Tibial artery (tissue), 4 donors: ENCODE results near the gene ATP13A4.

Experiments
- DNase-seq, 2 donors: peaks; one replicate each; pipeline ENCODE4 v3.0.0-alpha.2; 2019
- H3K27ac ChIP-seq, 2 donors: fragments of 200-600 bp; sonication (generic) in 1 of 2; 1 replicate in 1 of 2; 2 replicates in 1 of 2; pipeline ENCODE4 v1.5.1; 2018 to 2019; ENCODE audit warnings: mild to moderate bottlenecking in 1 of 2
- H3K27me3 ChIP-seq, 2 donors: fragments of 200-600 bp; sonication (generic) in 1 of 2; one replicate each; pipeline versions ENCODE4 v1.5.1 to v1.6.0; 2016 to 2019
- H3K36me3 ChIP-seq, 3 donors: fragments of 200-600 bp; sonication (generic) in 2 of 3; one replicate each; pipeline ENCODE4 v1.5.1; 2016 to 2019; ENCODE audit warnings: mild to moderate bottlenecking in 2 of 3
- H3K4me1 ChIP-seq, 4 donors: fragments of 200-600 bp; sonication (generic) in 2 of 4; 1 replicate in 3 of 4; 2 replicates in 1 of 4; pipeline ENCODE4 v1.5.1; 2016 to 2019
- H3K4me3 ChIP-seq, 2 donors: fragments of 200-600 bp; sonication (generic) in 1 of 2; 1 replicate in 1 of 2; 2 replicates in 1 of 2; pipeline ENCODE4 v1.5.1; 2018 to 2019; ENCODE audit warnings: mild to moderate bottlenecking in 2 of 2
- H3K9me3 ChIP-seq, 3 donors: fragments of 200-600 bp; sonication (generic) in 1 of 3; one replicate each; pipeline ENCODE4 v1.5.1; 2016 to 2019
- intact Hi-C: fragments of 100-400 bp; cut with DNase I; formaldehyde crosslinking; loops from one replicate; pipeline ENCODE4 v1.15.0; 2023; ENCODE audit warnings: low total_unique reads
- TF ChIP-seq, protein P1 (sequence below), 2 experiments: fragments of 200-600 bp in 1 of 2; fragments of 450-650 bp in 1 of 2; IDR thresholded peaks; one replicate each; pipeline ENCODE4 v1.5.1; 2017 to 2019; ENCODE audit warnings: antibody characterized with exemption in 2 of 2, mild to moderate bottlenecking in 1 of 2, moderate library complexity in 1 of 2

The ATP13A4 gene

DNA sequence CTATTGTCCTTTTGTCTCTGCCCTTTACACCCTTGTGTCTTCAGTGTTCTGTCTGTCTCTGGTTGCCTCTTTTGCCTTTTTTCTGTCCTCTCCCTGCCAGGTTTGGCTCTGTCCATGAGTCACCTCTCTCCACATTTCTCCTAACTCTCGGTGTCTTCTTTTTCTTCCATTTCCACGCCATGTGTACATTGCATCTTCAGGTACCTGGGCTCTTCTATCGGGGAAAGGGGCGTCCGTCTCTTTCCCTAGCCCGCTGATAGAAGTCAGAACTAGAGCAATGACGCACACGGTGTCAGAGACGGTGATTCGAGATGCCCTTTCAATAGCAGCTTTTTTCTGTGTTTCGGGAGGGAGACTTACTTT lies 39.0 kb upstream of the ATP13A4 start:
- Histone ChIP-seq H3K27ac (peak overlapping the region; percentile 78 to 81), H3K9me3 (no peaks in the 10 kb centered on the region), H3K4me1 (peaks cover 0 to 26% (median 21%) of the 10 kb centered on the region in 4 donors), H3K4me3 (peak overlapping the region; percentile 65 to 79), H3K36me3 (peaks cover 0 to 6% (median 0%) of the 10 kb centered on the region in 3 donors), H3K27me3 (no peaks in the 10 kb centered on the region)
- DNase-seq = no peak
- TF ChIP-seq, protein P1, sequence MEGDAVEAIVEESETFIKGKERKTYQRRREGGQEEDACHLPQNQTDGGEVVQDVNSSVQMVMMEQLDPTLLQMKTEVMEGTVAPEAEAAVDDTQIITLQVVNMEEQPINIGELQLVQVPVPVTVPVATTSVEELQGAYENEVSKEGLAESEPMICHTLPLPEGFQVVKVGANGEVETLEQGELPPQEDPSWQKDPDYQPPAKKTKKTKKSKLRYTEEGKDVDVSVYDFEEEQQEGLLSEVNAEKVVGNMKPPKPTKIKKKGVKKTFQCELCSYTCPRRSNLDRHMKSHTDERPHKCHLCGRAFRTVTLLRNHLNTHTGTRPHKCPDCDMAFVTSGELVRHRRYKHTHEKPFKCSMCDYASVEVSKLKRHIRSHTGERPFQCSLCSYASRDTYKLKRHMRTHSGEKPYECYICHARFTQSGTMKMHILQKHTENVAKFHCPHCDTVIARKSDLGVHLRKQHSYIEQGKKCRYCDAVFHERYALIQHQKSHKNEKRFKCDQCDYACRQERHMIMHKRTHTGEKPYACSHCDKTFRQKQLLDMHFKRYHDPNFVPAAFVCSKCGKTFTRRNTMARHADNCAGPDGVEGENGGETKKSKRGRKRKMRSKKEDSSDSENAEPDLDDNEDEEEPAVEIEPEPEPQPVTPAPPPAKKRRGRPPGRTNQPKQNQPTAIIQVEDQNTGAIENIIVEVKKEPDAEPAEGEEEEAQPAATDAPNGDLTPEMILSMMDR (IDR thresholded peaks at IDR 0.05) = no peak
- intact Hi-C loops = loop anchor here (2.0 kb wide), 1 partner anchor 1079 kb away; the partner anchor contains the start of gene LSG1

DNA sequence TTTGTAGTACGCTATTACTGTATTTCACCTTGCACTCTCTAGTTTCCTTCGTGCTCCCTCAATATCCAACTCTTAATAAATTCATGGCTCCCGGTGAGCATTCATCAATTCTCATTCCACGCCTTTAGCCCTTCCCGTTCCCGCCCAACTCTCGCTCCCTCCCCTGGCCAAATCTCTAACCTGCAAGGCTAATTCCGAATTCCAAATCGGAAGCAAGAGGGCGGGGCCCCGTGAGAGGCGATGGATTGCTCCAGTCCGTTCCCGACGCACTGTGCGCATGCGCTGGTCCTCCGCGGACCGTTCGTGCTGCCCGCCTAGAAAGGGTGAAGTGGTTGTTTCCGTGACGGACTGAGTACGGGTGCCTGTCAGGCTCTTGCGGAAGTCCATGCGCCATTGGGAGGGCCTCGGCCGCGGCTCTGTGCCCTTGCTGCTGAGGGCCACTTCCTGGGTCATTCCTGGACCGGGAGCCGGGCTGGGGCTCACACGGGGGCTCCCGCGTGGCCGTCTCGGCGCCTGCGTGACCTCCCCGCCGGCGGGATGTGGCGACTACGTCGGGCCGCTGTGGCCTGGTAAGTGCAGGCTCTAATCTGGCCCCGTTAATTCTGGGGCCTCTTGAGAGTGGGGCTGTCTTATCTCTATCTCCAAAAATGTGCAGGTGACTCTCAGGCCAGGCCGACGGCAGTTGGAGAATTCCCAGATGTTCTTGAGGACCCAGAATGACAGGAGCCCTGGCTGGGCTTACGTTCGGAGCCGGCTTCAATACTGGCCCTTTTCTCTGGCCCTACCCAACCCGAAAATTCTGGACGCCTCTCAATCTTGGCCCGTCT lies 38.4 kb upstream of the ATP13A4 start, which contains the start of gene OPA1:
Gene OPA1, plus strand, starts transcription at position 368 of the 827 bp plus-strand sequence. Its CDS starts 170 bp downstream, at position 538.
- H3K9me3 ChIP-seq = no peaks in the 10 kb centered on the region
- H3K4me1 ChIP-seq = peaks cover 0 to 26% (median 21%) of the 10 kb centered on the region in 4 donors
- peak within 1 kb of the TSS; percentile 65 to 79 for H3K4me3 ChIP-seq
- peak; percentile 96 to 99 for DNase-seq
- H3K36me3 ChIP-seq = peaks cover 0 to 6% (median 0%) of the 10 kb centered on the region in 3 donors
- TF ChIP-seq, protein P1 (IDR thresholded peaks at IDR 0.05) = no peak
- no peaks in the 10 kb centered on the region for H3K27me3 ChIP-seq
- intact Hi-C loops = loop anchor here (2.0 kb wide), 1 partner anchor 1080 kb away; the partner anchor contains the start of gene LSG1
- peak within 1 kb of the TSS; percentile 78 to 81 for H3K27ac ChIP-seq

DNA sequence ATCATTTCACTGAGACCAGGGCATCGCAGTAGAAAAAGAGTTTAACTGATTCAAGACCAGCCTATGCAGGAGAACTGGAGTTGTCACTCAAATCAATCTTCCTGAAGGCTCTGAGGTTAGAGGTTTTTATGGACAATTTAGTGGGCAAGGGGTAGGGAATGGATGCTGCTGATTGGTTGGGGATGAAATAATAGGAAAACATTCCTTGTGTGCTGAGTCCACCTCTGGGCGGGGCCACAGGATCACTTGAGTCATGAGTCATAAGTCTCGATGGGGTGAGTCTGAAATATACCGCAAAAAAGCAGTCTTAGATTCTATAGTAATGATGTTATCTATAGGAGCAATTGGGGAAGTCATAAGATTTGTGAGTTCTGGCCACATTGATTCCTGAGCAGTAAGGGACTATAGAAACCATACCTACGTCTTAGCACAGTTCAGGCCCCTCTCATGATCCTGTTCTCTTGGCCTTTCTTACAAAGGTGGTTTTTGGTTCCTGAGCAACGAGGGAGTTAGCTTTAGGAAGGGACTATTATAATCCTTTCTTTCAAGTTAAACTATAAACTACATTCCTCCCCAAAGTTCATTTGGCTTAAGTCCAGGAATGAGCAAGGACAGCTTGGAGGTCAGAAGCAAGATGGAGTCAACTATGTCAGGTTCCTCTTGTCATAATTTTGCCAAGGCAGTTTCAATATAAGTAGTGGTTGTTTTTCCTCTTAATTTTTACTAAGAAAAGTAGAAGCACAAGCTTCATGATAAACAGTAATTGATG lies 35.6 kb upstream of the ATP13A4 start:
- no peaks in the 10 kb centered on the region for H3K36me3 ChIP-seq
- no peaks in the 10 kb centered on the region for H3K27me3 ChIP-seq
- intact Hi-C loops = no loop called here
- H3K4me3 ChIP-seq = no peak overlapping the region
- no peaks in the 10 kb centered on the region for H3K9me3 ChIP-seq
- DNase-seq = no peak
- H3K4me1 ChIP-seq = peaks cover 0 to 21% (median 16%) of the 10 kb centered on the region in 4 donors
- H3K27ac ChIP-seq = no peak overlapping the region
- TF ChIP-seq, protein P1 (IDR thresholded peaks at IDR 0.05) = no peak

DNA sequence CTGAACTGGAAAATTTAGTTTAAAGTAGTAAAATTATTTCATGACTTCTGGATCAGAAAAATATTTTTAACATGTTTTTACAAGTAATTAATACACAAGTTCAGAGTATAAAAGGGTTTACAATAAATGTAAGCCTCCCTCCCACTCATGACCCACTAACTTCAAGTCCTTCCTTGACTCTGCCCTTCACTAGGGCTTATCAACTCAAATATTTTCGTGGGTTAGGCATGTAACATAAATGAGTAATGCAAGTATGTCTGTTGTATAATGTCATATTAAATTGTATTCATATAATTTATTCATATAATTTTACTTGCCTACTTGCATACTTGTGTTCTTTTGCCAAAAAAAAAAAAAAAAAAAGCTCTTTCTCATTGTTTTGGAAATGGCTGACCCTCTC lies 34.9 kb upstream of the ATP13A4 start:
- DNase-seq = no peak
- Histone ChIP-seq H3K27me3 (no peaks in the 10 kb centered on the region), H3K36me3 (no peaks in the 10 kb centered on the region), H3K4me3 (no peak overlapping the region), H3K4me1 (peaks cover 0 to 16% (median 11%) of the 10 kb centered on the region in 4 donors), H3K27ac (no peak overlapping the region), H3K9me3 (no peaks in the 10 kb centered on the region)
- TF ChIP-seq, protein P1 (IDR thresholded peaks at IDR 0.05) = no peak
- intact Hi-C loops = no loop called here

DNA sequence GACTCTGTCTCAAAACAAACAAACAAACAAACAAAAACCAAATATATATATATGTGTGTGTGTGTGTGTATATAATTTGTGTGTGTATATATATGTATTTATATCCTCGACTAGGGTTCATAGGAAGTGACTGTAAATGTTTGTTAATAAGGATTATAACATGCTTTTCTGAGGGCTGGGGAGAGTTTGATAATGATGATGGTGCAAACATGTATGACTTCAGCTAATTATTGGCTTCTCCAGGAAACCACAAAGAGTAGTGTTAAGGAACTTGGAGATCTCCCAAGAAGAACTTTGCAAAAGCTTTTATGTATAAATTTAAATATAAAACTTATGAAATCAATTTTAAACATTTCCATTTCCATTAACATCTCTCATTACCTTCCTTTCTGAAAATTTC lies 34.4 kb upstream of the ATP13A4 start:
- no peak for DNase-seq
- Histone ChIP-seq H3K4me3 (no peak overlapping the region), H3K27me3 (no peaks in the 10 kb centered on the region), H3K36me3 (no peaks in the 10 kb centered on the region), H3K9me3 (no peaks in the 10 kb centered on the region), H3K27ac (no peak overlapping the region), H3K4me1 (peaks cover 0 to 11% (median 6%) of the 10 kb centered on the region in 4 donors)
- TF ChIP-seq, protein P1 (IDR thresholded peaks at IDR 0.05) = no peak
- intact Hi-C loops = no loop called here
